GM23338 (cell line): ENCODE measurements around the gene AOPEP. TPM values are rescaled to one million over a fixed set of nuclear protein-coding genes. Genes with fewer than 3 reads are reported as not detected.

Source experiments
- ATAC-seq: fragments of 200-7000 bp; cut with Tn5 transposase; 3 replicates; pipeline ENCODE4 v1.9.1; 2020
- DNase-seq: peaks from one replicate; pipeline ENCODE4 v3.0.0-alpha.2; 2015; ENCODE audit warnings: low spot score
- H2AFZ ChIP-seq: fragments of 200-600 bp; sonication (generic); 2 replicates; pipeline ENCODE4 v1.8.0; 2016; ENCODE audit warnings: antibody characterized with exemption, mild to moderate bottlenecking, moderate library complexity
- H3F3A ChIP-seq: fragments of 200-600 bp; sonication (generic); replicated peaks from 2 replicates; pipeline ENCODE4 v1.8.0; 2017; ENCODE audit warnings: antibody characterized with exemption, mixed run types, low read depth
- H3K27ac ChIP-seq: fragments of 200-600 bp; sonication (generic); 2 replicates; pipeline ENCODE4 v1.6.1; 2016; ENCODE audit warnings: low read depth
- H3K27me3 ChIP-seq: fragments of 200-600 bp; sonication (generic); 2 replicates; pipeline ENCODE4 v1.8.0; 2016; ENCODE audit warnings: mild to moderate bottlenecking, mixed run types, moderate library complexity; ENCODE audit not compliant: insufficient read depth
- H3K36me3 ChIP-seq: fragments of 200-600 bp; sonication (generic); 2 replicates; pipeline ENCODE4 v1.8.0; 2016; ENCODE audit warnings: mild to moderate bottlenecking; ENCODE audit not compliant: insufficient read depth
- H3K4me1 ChIP-seq: fragments of 200-600 bp; sonication (generic); 2 replicates; pipeline ENCODE4 v1.8.0; 2016; ENCODE audit warnings: mild to moderate bottlenecking, moderate library complexity; ENCODE audit not compliant: insufficient read depth
- H3K4me2 ChIP-seq: fragments of 200-600 bp; sonication (generic); 2 replicates; pipeline ENCODE4 v1.7.1; 2017; ENCODE audit warnings: mixed run types
- H3K4me3 ChIP-seq: fragments of 200-600 bp; sonication (generic); 2 replicates; pipeline ENCODE4 v1.6.1; 2016; ENCODE audit warnings: mixed run types
- H3K79me2 ChIP-seq: fragments of 200-600 bp; sonication (generic); replicated peaks from 2 replicates; pipeline ENCODE4 v1.8.0; 2017; ENCODE audit warnings: mild to moderate bottlenecking; ENCODE audit not compliant: insufficient read depth
- H3K9me2 ChIP-seq: fragments of 200-600 bp; sonication (generic); 2 replicates; pipeline ENCODE4 v1.8.0; 2017; ENCODE audit not compliant: insufficient read depth
- H4K20me1 ChIP-seq: fragments of 200-600 bp; sonication (generic); replicated peaks from 2 replicates; pipeline ENCODE4 v1.8.0; 2017; ENCODE audit warnings: mild to moderate bottlenecking; ENCODE audit not compliant: insufficient read depth
- H3K27ac Mint-ChIP-seq: 2 replicates; pipeline ENCODE4 v1.8.0; 2020; ENCODE audit warnings: inconsistent platforms, mild to moderate bottlenecking, moderate library complexity, mixed read lengths
- H3K27me3 Mint-ChIP-seq: 3 replicates; pipeline ENCODE4 v1.8.0; 2022; ENCODE audit warnings: low read depth, mild to moderate bottlenecking, moderate library complexity, mixed read lengths, inconsistent platforms; ENCODE audit not compliant: insufficient read depth, poor library complexity
- H3K36me3 Mint-ChIP-seq: 3 replicates; pipeline ENCODE4 v1.8.0; 2021; ENCODE audit warnings: low read depth, mild to moderate bottlenecking, inconsistent platforms, moderate library complexity, mixed read lengths
- H3K4me1 Mint-ChIP-seq: 3 replicates; pipeline ENCODE4 v1.8.0; 2020; ENCODE audit warnings: mild to moderate bottlenecking, inconsistent platforms, mixed read lengths
- H3K4me3 Mint-ChIP-seq: 3 replicates; pipeline ENCODE4 v1.8.0; 2021; ENCODE audit warnings: moderate library complexity, mild to moderate bottlenecking, inconsistent platforms, mixed read lengths
- H3K9me3 Mint-ChIP-seq: 3 replicates; pipeline ENCODE4 v1.8.0; 2020; ENCODE audit warnings: moderate library complexity, mild to moderate bottlenecking, inconsistent platforms, mixed read lengths
- CREB1 ChIP-seq: fragments of 250-450 bp; sonication (Bioruptor Pico); IDR thresholded peaks from 2 replicates; pipeline ENCODE4 v1.5.0; 2020; ENCODE audit warnings: low read depth, mild to moderate bottlenecking, moderate library complexity
- JUNB ChIP-seq: IDR thresholded peaks from one replicate; pipeline ENCODE4 v1.6.1; 2016; ENCODE audit warnings: antibody characterized with exemption; ENCODE audit not compliant: unreplicated experiment
- NANOG ChIP-seq: IDR thresholded peaks from 2 replicates; pipeline ENCODE4 v1.6.1; 2016; ENCODE audit warnings: antibody characterized with exemption, borderline replicate concordance
- POLR2AphosphoS5 ChIP-seq: IDR thresholded peaks from 2 replicates; pipeline ENCODE4 v1.6.1; 2016; ENCODE audit warnings: antibody characterized with exemption, low read depth
- REST ChIP-seq: IDR thresholded peaks from one replicate; pipeline ENCODE4 v1.6.1; 2018; ENCODE audit warnings: antibody characterized with exemption; ENCODE audit not compliant: unreplicated experiment
- STAT1 ChIP-seq: IDR thresholded peaks from one replicate; pipeline ENCODE4 v1.6.1; 2016; ENCODE audit warnings: antibody characterized with exemption; ENCODE audit not compliant: unreplicated experiment
- ZNF114 ChIP-seq: fragments of 250-450 bp; sonication (Bioruptor Pico); IDR thresholded peaks from 2 replicates; pipeline ENCODE4 v1.5.0; 2020; ENCODE audit warnings: mild to moderate bottlenecking, moderate library complexity
- ZNF331 ChIP-seq: fragments of 250-450 bp; sonication (Bioruptor Pico); IDR thresholded peaks from 2 replicates; pipeline ENCODE4 v1.5.0; 2020; ENCODE audit warnings: low read depth, mild to moderate bottlenecking, moderate library complexity
- ZNF462 ChIP-seq: fragments of 250-450 bp; sonication (Bioruptor Pico); IDR thresholded peaks from 2 replicates; pipeline ENCODE4 v1.5.0; 2020; ENCODE audit warnings: mild to moderate bottlenecking, moderate library complexity
- polyA plus RNA-seq: library from polyadenylated mRNA; unstranded; fragments of >200 nt; fragmentation: Nextera tagmentation; extraction: Ambion mirVana; gene quantifications from 2 replicates; pipeline ENCODE4 v1.2.1, GENCODE V29; 2016
- total RNA-seq: library from RNA; depleted of rRNA; stranded (reverse); fragments of >200 nt; shearing (Covaris generic); gene quantifications from 2 replicates; pipeline ENCODE4 v1.2.3, GENCODE V29; 2014
- TF ChIP-seq, protein P1 (sequence below), 2 experiments: fragments of 200-600 bp in 1 of 2; sonication (generic) in 1 of 2; conservative IDR thresholded peaks; 2 replicates each; pipeline versions ENCODE4 v1.5.1 to v1.6.1; 2016 to 2017; ENCODE audit warnings: antibody characterized with exemption in 2 of 2, low read depth in 2 of 2, mild to moderate bottlenecking in 2 of 2, moderate library complexity in 1 of 2
- TF ChIP-seq, protein P2 (sequence below): IDR thresholded peaks from 2 replicates; pipeline ENCODE4 v1.6.1; 2016; ENCODE audit warnings: antibody characterized with exemption

The AOPEP gene
- total and polyA plus RNA-seq, 2 experiments from 2014 or later: 7.0 to 16.5 TPM

- no peak overlapping the region for H3K27ac ChIP-seq
- no peaks in the 10 kb centered on the region for H3K27me3 ChIP-seq
- no peak overlapping the region for H3K4me2 ChIP-seq
- no peak overlapping the region for H2AFZ ChIP-seq
- no peaks in the 10 kb centered on the region for H3K79me2 ChIP-seq
- Mint-ChIP-seq H3K27me3 (peaks cover 3% of the 10 kb centered on the region), H3K27ac (no peak overlapping the region), H3K4me1 (peaks cover 54% of the 10 kb centered on the region), H3K9me3 (no peaks in the 10 kb centered on the region; the same call in 2 of the 3 replicates), H3K4me3 (no peak overlapping the region), H3K36me3 (no peaks in the 10 kb centered on the region)
- no peak overlapping the region for H3K4me3 ChIP-seq
- no peaks in the 10 kb centered on the region for H3K9me2 ChIP-seq
- no peaks in the 10 kb centered on the region for H4K20me1 ChIP-seq
- ATAC-seq (no peak), DNase-seq (no peak)
- no peaks in the 10 kb centered on the region for H3F3A ChIP-seq
- H3K4me1 ChIP-seq: peaks cover 18% of the 10 kb centered on the region
- TF ChIP-seq ZNF114 (CRISPR knock-in tag): no peak
- no peak for TF ChIP-seq NANOG
- no peak for TF ChIP-seq ZNF462 (CRISPR knock-in tag)
- no peak for TF ChIP-seq CREB1 (CRISPR knock-in tag)
- TF ChIP-seq JUNB: no peak
- no peak for TF ChIP-seq POLR2AphosphoS5
- no peak for TF ChIP-seq REST
- TF ChIP-seq, protein P1, sequence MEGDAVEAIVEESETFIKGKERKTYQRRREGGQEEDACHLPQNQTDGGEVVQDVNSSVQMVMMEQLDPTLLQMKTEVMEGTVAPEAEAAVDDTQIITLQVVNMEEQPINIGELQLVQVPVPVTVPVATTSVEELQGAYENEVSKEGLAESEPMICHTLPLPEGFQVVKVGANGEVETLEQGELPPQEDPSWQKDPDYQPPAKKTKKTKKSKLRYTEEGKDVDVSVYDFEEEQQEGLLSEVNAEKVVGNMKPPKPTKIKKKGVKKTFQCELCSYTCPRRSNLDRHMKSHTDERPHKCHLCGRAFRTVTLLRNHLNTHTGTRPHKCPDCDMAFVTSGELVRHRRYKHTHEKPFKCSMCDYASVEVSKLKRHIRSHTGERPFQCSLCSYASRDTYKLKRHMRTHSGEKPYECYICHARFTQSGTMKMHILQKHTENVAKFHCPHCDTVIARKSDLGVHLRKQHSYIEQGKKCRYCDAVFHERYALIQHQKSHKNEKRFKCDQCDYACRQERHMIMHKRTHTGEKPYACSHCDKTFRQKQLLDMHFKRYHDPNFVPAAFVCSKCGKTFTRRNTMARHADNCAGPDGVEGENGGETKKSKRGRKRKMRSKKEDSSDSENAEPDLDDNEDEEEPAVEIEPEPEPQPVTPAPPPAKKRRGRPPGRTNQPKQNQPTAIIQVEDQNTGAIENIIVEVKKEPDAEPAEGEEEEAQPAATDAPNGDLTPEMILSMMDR (conservative IDR thresholded peaks at IDR 0.05; ENCODE audit: low read depth in 2 of 2): no peak
- no peak for TF ChIP-seq STAT1
- no peak for TF ChIP-seq ZNF331 (CRISPR knock-in tag)
- TF ChIP-seq, protein P2, sequence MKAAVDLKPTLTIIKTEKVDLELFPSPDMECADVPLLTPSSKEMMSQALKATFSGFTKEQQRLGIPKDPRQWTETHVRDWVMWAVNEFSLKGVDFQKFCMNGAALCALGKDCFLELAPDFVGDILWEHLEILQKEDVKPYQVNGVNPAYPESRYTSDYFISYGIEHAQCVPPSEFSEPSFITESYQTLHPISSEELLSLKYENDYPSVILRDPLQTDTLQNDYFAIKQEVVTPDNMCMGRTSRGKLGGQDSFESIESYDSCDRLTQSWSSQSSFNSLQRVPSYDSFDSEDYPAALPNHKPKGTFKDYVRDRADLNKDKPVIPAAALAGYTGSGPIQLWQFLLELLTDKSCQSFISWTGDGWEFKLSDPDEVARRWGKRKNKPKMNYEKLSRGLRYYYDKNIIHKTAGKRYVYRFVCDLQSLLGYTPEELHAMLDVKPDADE: no peak
- no peaks in the 10 kb centered on the region for H3K36me3 ChIP-seq
These were observed 409.3 kb downstream of the AOPEP start for GRCh38 chr9:95135756-95136155.
